ENCODE data around the gene REXO4. TPM values are rescaled to one million over a fixed set of nuclear protein-coding genes. Genes with fewer than 3 reads are reported as not detected.

The REXO4 gene
- total and polyA plus RNA-seq, 2 donors (not counting 1 experiment from before 2014, with no cell fraction given) = 16.6 to 21.1 TPM

DNA sequence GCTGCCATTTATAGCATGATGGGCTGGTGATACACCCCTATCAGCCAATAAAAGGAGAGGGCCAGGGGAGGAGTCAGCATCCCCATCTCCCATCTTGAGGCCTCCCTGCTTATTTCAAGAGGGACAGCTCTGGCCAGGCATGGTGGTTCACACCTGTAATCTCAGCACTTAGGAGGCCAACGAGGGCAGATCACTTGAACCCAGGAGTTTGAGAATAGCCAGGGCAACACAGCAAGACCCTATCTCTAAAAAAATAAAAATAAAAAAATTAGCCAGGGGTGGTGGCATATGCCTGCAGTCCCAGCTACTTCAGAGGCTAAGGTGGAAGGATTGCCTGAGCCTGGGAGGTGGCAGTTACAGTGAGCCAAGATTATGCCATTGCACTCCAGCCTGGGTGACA, 9.8 kb downstream of the REXO4 start:
- Histone ChIP-seq H4K20me1 (ENCODE audit: control insufficient read depth, extremely low read depth, insufficient read depth, low read length) (no peaks in the 10 kb centered on the region), H3K9me3 (ENCODE audit: control insufficient read depth, insufficient read depth, low read depth, low read length) (no peaks in the 10 kb centered on the region), H3K4me3 (replicated peaks in 1 of 4; ENCODE audit: control extremely low read depth in 1 of 4, insufficient read depth in 1 of 4, low read depth in 3 of 4, low read length in 4 of 4) (no peak overlapping the region), H3K27me3 (ENCODE audit: control insufficient read depth, insufficient read depth, low read length) (no peaks in the 10 kb centered on the region), H3K79me2 (ENCODE audit: control insufficient read depth, insufficient read depth, low read length) (no peaks in the 10 kb centered on the region), H3K4me1 (ENCODE audit: control insufficient read depth, extremely low read depth, insufficient read depth, low read length) (peaks cover 2% of the 10 kb centered on the region), H3K9ac (ENCODE audit: insufficient read depth, low read length) (no peak overlapping the region), H3K36me3 (ENCODE audit: control insufficient read depth, insufficient read depth, low read length) (peaks cover 25% of the 10 kb centered on the region), H3K27ac (ENCODE audit: insufficient read depth, low read length) (no peak overlapping the region), H3K4me2 (ENCODE audit: extremely low read depth, insufficient read depth, low read length) (no peak overlapping the region), H2AFZ (ENCODE audit: low read length) (no peak overlapping the region)
- DNase-seq (ENCODE audit: low read depth in 2 of 2) = no peak
- TF ChIP-seq, protein P1, sequence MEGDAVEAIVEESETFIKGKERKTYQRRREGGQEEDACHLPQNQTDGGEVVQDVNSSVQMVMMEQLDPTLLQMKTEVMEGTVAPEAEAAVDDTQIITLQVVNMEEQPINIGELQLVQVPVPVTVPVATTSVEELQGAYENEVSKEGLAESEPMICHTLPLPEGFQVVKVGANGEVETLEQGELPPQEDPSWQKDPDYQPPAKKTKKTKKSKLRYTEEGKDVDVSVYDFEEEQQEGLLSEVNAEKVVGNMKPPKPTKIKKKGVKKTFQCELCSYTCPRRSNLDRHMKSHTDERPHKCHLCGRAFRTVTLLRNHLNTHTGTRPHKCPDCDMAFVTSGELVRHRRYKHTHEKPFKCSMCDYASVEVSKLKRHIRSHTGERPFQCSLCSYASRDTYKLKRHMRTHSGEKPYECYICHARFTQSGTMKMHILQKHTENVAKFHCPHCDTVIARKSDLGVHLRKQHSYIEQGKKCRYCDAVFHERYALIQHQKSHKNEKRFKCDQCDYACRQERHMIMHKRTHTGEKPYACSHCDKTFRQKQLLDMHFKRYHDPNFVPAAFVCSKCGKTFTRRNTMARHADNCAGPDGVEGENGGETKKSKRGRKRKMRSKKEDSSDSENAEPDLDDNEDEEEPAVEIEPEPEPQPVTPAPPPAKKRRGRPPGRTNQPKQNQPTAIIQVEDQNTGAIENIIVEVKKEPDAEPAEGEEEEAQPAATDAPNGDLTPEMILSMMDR (conservative IDR thresholded peaks at IDR 0.05 in 1 of 2, IDR thresholded peaks at IDR 0.05 in 1 of 2; ENCODE audit: low read depth in 1 of 2, low read length in 2 of 2) = no peak
- TF ChIP-seq EZH2 (IDR thresholded peaks at IDR 0.05; ENCODE audit: low read length, missing control alignments) = no peak

DNA sequence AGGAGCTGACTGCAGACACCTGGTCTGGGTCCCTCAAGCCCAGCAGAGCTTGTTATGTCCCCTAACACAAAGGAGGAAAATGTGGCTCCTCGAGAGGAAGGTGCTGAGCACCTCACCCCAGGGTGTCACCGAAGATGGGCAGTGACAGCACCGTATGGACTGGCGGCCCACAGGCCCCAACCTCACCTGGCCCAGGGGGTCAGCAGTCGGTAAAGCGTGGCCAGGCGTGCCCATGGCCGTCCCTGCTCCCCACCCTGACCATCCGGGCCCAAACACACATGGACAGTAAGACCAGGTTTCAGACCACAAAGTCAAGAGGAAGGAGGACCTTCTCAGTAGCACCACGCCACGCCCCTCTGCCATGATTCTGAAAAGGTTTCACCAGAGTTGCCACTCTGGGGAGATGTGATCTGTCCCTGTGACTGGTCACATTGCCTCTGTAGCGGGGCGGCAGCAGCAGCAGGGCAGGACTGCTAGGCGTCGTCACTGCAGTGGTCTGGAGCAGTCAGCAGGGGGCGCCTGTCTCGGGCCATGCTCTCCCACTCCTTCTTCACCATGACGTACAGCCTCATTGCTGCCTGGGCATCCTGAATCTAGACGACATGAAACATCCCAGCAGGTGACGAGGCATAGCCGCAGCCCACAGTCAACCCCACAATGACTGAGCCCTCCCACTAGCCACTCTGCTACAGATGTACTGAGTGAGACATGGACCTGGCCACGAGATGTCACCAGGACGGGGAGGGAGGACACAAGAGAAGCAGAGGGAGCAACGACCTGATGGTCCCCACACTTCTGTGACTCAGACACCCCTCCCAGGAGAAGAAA, 11.1 kb downstream of the REXO4 start:
- TF ChIP-seq, protein P1 (conservative IDR thresholded peaks at IDR 0.05 in 1 of 2, IDR thresholded peaks at IDR 0.05 in 1 of 2; ENCODE audit: low read depth in 1 of 2, low read length in 2 of 2) = peak; percentile 75 to 94
- no peak for TF ChIP-seq EZH2 (IDR thresholded peaks at IDR 0.05; ENCODE audit: low read length, missing control alignments)
- peak; percentile 56 to 69 for DNase-seq (ENCODE audit: low read depth in 2 of 2)
- peaks cover 16% of the 10 kb centered on the region for H3K36me3 ChIP-seq (ENCODE audit: control insufficient read depth, insufficient read depth, low read length)

DNA sequence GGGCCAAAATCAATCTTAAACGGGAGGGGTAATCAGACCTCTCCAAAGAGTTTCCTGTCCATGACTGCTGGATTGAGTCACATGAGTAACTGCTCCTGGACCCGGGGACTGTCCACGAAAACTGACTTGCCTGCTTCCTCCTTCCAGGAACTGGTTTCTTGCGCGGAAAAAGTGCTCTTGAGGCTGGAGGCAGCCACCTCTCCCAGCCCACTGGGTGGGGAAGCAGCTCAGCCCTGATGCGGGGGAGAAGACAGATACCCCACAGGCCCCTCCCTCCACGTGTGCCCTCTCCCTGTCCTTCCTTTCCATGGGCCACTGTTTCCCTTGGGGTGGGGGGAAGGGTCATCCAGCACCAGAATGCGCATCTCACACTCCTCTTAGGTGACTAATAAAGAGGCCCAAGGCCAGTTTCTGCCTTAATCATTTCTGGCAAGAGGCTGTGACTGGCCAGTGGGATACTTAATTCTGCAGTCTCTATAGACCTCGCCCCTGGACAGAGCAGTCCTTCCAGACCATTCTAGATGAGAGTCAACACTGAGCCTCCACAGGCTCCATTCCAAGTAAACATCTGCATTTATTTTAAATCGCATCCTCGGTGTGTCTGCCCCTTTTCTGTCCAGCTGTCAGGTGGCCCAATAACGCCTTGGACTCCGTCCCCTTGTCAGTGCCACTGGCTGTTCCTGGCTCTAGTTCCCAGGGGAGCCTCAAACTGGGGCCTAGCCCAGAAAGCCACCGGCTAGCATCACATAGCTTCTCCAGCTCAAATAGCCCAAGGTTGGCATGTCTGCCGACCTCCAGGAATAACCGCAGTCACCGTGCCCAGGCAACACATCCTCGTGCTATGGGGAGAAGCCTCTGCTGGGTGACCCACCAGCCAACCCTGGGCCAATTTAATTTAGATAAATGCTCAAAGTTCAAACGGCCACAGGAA, 12.0 kb downstream of the REXO4 start:
- peak in 1 of 2 donors; percentile 41 for DNase-seq (ENCODE audit: low read depth in 2 of 2)
- Histone ChIP-seq H3K36me3 (ENCODE audit: control insufficient read depth, insufficient read depth, low read length) (peaks cover 12% of the 10 kb centered on the region), H3K4me3 (replicated peaks in 1 of 4; ENCODE audit: control extremely low read depth in 1 of 4, insufficient read depth in 1 of 4, low read depth in 3 of 4, low read length in 4 of 4) (no peak overlapping the region), H3K4me2 (ENCODE audit: extremely low read depth, insufficient read depth, low read length) (no peak overlapping the region), H3K4me1 (ENCODE audit: control insufficient read depth, extremely low read depth, insufficient read depth, low read length) (peaks cover 2% of the 10 kb centered on the region), H3K79me2 (ENCODE audit: control insufficient read depth, insufficient read depth, low read length) (no peaks in the 10 kb centered on the region), H3K9ac (ENCODE audit: insufficient read depth, low read length) (no peak overlapping the region), H2AFZ (ENCODE audit: low read length) (no peak overlapping the region), H3K27ac (ENCODE audit: insufficient read depth, low read length) (no peak overlapping the region), H3K9me3 (ENCODE audit: control insufficient read depth, insufficient read depth, low read depth, low read length) (no peaks in the 10 kb centered on the region), H4K20me1 (ENCODE audit: control insufficient read depth, extremely low read depth, insufficient read depth, low read length) (no peaks in the 10 kb centered on the region), H3K27me3 (ENCODE audit: control insufficient read depth, insufficient read depth, low read length) (no peaks in the 10 kb centered on the region)
- TF ChIP-seq, protein P1 (conservative IDR thresholded peaks at IDR 0.05 in 1 of 2, IDR thresholded peaks at IDR 0.05 in 1 of 2; ENCODE audit: low read depth in 1 of 2, low read length in 2 of 2) = no peak
- no peak for TF ChIP-seq EZH2 (IDR thresholded peaks at IDR 0.05; ENCODE audit: low read length, missing control alignments)

More for the DNA sequence above, 11.1 kb downstream of the REXO4 start:
- Histone ChIP-seq H3K4me1 (ENCODE audit: control insufficient read depth, extremely low read depth, insufficient read depth, low read length) (peaks cover 2% of the 10 kb centered on the region), H3K79me2 (ENCODE audit: control insufficient read depth, insufficient read depth, low read length) (no peaks in the 10 kb centered on the region), H3K27ac (ENCODE audit: insufficient read depth, low read length) (no peak overlapping the region), H3K9me3 (ENCODE audit: control insufficient read depth, insufficient read depth, low read depth, low read length) (no peaks in the 10 kb centered on the region), H3K27me3 (ENCODE audit: control insufficient read depth, insufficient read depth, low read length) (no peaks in the 10 kb centered on the region), H3K4me3 (replicated peaks in 1 of 4; ENCODE audit: control extremely low read depth in 1 of 4, insufficient read depth in 1 of 4, low read depth in 3 of 4, low read length in 4 of 4) (no peak overlapping the region), H3K4me2 (ENCODE audit: extremely low read depth, insufficient read depth, low read length) (no peak overlapping the region), H2AFZ (ENCODE audit: low read length) (no peak overlapping the region), H4K20me1 (ENCODE audit: control insufficient read depth, extremely low read depth, insufficient read depth, low read length) (no peaks in the 10 kb centered on the region), H3K9ac (ENCODE audit: insufficient read depth, low read length) (no peak overlapping the region)
